ENCODE data around the gene USP33.
A peak's percentile ranks its signal among the peaks of the same experiment; 100 is the strongest.
"Not testable (repeated sequence)": the region's sequence is repeated elsewhere in the genome, so short reads cannot be mapped to it uniquely, and the experiment has no call there.

USP33 gene

DNA sequence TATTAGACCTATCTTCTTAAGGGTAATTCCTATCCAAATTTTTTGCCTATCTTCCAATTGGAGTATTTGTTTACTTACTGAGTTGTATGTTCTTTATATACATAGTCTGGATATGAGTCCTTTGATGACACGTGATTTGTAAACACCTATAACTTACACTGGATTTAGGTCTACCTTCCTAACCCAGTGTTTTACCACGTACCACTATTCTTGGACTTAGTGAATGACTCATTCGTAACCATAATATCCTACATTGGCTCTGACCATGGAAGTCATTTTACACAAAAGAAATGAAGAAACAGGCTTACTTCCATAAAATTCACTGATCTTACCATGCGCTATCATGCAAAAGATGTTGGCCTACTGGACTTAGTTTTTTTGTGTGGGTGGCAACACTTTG, 53.3 kb downstream of the USP33 start:
- POLR2A ChIA-PET: no interaction called here
- WGBS (ENCODE audit: insufficient coverage): 94% methylated on average over 3 of the region's 4 CpGs
- H3K27ac ChIP-seq (ENCODE audit: insufficient read depth in 1 of 2, low read depth in 1 of 2, low read length in 2 of 2, poor library complexity in 1 of 2, severe bottlenecking in 2 of 2): no peak overlapping the region
- DNase-seq: no peak
- peaks cover 18 to 48% (median 32%) of the 10 kb centered on the region in 4 experiments for H3K36me3 ChIP-seq (ENCODE audit: control insufficient read depth in 4 of 4, insufficient read depth in 4 of 4, low read length in 3 of 4)
- no peaks in the 10 kb centered on the region for H3K9me3 ChIP-seq (ENCODE audit: control extremely low read depth in 1 of 5, control insufficient read depth in 4 of 5, insufficient read depth in 2 of 5, low read depth in 1 of 5, low read length in 4 of 5)
- H3K4me3 ChIP-seq (ENCODE audit: control insufficient read depth in 1 of 7, extremely low read depth in 1 of 7, insufficient read depth in 4 of 7, low read depth in 2 of 7, low read length in 6 of 7): no peak overlapping the region
- CTCF ChIA-PET: interaction anchor here (0.6 kb wide), 1 partner anchor 45 kb away, joined by 3 read pairs; no protein-coding TSS in a partner anchor
- peaks cover 0 to 4% (median 0%) of the 10 kb centered on the region in 4 experiments for H3K4me1 ChIP-seq (ENCODE audit: control extremely low read depth in 1 of 4, control insufficient read depth in 4 of 4, insufficient read depth in 4 of 4, low read length in 3 of 4)
- no peaks in the 10 kb centered on the region for H3K27me3 ChIP-seq (replicated peaks in 2 of 5; ENCODE audit: control insufficient read depth in 4 of 5, insufficient read depth in 5 of 5, low read length in 4 of 5)

DNA sequence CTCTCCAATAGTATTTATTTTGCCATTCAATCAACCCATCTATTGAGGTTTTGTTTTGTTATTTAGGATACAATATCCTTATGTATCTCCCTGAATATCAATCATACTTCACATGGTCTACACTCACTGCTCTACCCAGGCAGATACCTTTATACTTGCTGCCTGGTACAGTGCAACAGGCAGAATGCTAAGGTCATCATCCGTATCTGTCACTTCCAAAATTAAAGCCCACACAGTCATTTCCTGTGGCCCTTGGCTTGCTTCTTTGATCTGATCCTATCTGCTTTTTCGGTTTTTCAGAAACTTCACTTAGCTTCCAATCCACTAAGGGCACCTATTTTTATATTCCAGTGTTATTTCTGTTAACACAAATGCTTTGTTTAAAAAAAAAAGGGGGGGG, 54.9 kb downstream of the USP33 start:
- peaks cover 9 to 39% (median 24%) of the 10 kb centered on the region in 4 experiments for H3K36me3 ChIP-seq (ENCODE audit: control insufficient read depth in 4 of 4, insufficient read depth in 4 of 4, low read length in 3 of 4)
- H3K27me3 ChIP-seq (replicated peaks in 2 of 5; ENCODE audit: control insufficient read depth in 4 of 5, insufficient read depth in 5 of 5, low read length in 4 of 5): no peaks in the 10 kb centered on the region
- H3K4me3 ChIP-seq (ENCODE audit: control insufficient read depth in 1 of 7, extremely low read depth in 1 of 7, insufficient read depth in 4 of 7, low read depth in 2 of 7, low read length in 6 of 7): no peak overlapping the region
- peaks cover 0 to 4% (median 0%) of the 10 kb centered on the region in 4 experiments for H3K4me1 ChIP-seq (ENCODE audit: control extremely low read depth in 1 of 4, control insufficient read depth in 4 of 4, insufficient read depth in 4 of 4, low read length in 3 of 4)
- H3K9me3 ChIP-seq (ENCODE audit: control extremely low read depth in 1 of 5, control insufficient read depth in 4 of 5, insufficient read depth in 2 of 5, low read depth in 1 of 5, low read length in 4 of 5): peaks cover 0 to 2% (median 0%) of the 10 kb centered on the region in 5 experiments
- H3K27ac ChIP-seq (ENCODE audit: insufficient read depth in 1 of 2, low read depth in 1 of 2, low read length in 2 of 2, poor library complexity in 1 of 2, severe bottlenecking in 2 of 2): peak overlapping the region in 1 of 2 experiments; percentile 27
- peak in 2 of 3 donors; percentile 22 to 45 for DNase-seq
- CTCF ChIA-PET: interaction anchor here (0.7 to 1.4 kb wide), 2 partner anchors 10 to 21 kb away, joined by 3 read pairs; no protein-coding TSS in a partner anchor
- WGBS (ENCODE audit: insufficient coverage): 18% methylated on average over 1 of the region's 2 CpGs
- POLR2A ChIA-PET: no interaction called here

DNA sequence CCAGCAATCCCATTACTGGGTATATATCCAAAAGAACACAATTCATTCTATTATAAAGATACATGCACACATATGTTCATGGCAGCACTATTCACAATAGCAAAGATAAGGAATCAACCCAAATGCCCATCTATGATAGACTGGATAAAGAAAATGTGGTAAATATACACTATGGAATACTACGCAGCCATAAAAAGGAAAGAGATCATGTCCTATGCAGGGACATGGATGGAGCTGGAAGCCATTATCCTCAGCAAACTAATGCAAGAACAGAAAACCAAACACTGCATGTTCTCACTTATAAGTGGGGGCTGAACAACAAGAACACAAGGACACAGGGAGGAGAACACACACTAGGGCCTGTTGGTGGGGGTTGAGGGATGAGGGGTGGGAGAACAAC, 60.0 kb downstream of the USP33 start:
- H3K4me1 ChIP-seq (ENCODE audit: control extremely low read depth in 1 of 4, control insufficient read depth in 4 of 4, insufficient read depth in 4 of 4, low read length in 3 of 4); H3K27ac ChIP-seq (ENCODE audit: insufficient read depth in 1 of 2, low read depth in 1 of 2, low read length in 2 of 2, poor library complexity in 1 of 2, severe bottlenecking in 2 of 2); H3K27me3 ChIP-seq (replicated peaks in 2 of 5; ENCODE audit: control insufficient read depth in 4 of 5, insufficient read depth in 5 of 5, low read length in 4 of 5); POLR2A ChIA-PET; H3K9me3 ChIP-seq (ENCODE audit: control extremely low read depth in 1 of 5, control insufficient read depth in 4 of 5, insufficient read depth in 2 of 5, low read depth in 1 of 5, low read length in 4 of 5); H3K4me3 ChIP-seq (ENCODE audit: control insufficient read depth in 1 of 7, extremely low read depth in 1 of 7, insufficient read depth in 4 of 7, low read depth in 2 of 7, low read length in 6 of 7); DNase-seq: not testable (repeated sequence)
- CTCF ChIA-PET: interaction anchor here (1.1 kb wide), 1 partner anchor 10 kb away, joined by 3 read pairs; no protein-coding TSS in a partner anchor
- WGBS (ENCODE audit: insufficient coverage): no CpG with 5 or more reads among the region's 1 CpG
- peaks cover 3 to 22% (median 9%) of the 10 kb centered on the region in 4 experiments for H3K36me3 ChIP-seq (ENCODE audit: control insufficient read depth in 4 of 4, insufficient read depth in 4 of 4, low read length in 3 of 4)

DNA sequence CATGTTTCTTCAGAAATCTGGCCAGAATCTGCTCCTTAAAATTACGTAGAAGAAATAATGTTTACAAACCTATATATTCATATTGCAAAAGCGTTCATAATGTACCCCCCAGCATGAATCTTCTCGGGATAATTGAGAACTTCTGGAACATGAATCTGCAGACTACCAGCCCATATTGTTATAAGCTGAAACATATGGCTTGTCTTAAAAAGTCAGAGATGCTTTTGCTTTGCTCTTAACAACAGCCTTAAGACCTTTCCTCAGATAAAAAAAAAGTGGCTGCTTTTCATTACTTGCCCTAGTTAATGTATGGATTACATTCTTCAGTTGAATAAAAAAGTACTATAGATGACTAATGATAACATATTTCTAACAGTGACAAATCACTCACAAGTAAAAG, 62.2 kb downstream of the USP33 start:
- Histone ChIP-seq H3K36me3 (ENCODE audit: control insufficient read depth in 4 of 4, insufficient read depth in 4 of 4, low read length in 3 of 4) (peaks cover 7 to 25% (median 13%) of the 10 kb centered on the region in 4 experiments), H3K4me1 (ENCODE audit: control extremely low read depth in 1 of 4, control insufficient read depth in 4 of 4, insufficient read depth in 4 of 4, low read length in 3 of 4) (no peaks in the 10 kb centered on the region), H3K4me3 (ENCODE audit: control insufficient read depth in 1 of 7, extremely low read depth in 1 of 7, insufficient read depth in 4 of 7, low read depth in 2 of 7, low read length in 6 of 7) (no peak overlapping the region), H3K27me3 (replicated peaks in 2 of 5; ENCODE audit: control insufficient read depth in 4 of 5, insufficient read depth in 5 of 5, low read length in 4 of 5) (no peaks in the 10 kb centered on the region), H3K9me3 (ENCODE audit: control extremely low read depth in 1 of 5, control insufficient read depth in 4 of 5, insufficient read depth in 2 of 5, low read depth in 1 of 5, low read length in 4 of 5) (peaks cover 0 to 2% (median 0%) of the 10 kb centered on the region in 5 experiments), H3K27ac (ENCODE audit: insufficient read depth in 1 of 2, low read depth in 1 of 2, low read length in 2 of 2, poor library complexity in 1 of 2, severe bottlenecking in 2 of 2) (no peak overlapping the region)
- ChIA-PET POLR2A (no interaction called here), CTCF (no interaction called here)
- WGBS (ENCODE audit: insufficient coverage): 100% methylated on average over 2 of the region's 3 CpGs
- DNase-seq: no peak

DNA sequence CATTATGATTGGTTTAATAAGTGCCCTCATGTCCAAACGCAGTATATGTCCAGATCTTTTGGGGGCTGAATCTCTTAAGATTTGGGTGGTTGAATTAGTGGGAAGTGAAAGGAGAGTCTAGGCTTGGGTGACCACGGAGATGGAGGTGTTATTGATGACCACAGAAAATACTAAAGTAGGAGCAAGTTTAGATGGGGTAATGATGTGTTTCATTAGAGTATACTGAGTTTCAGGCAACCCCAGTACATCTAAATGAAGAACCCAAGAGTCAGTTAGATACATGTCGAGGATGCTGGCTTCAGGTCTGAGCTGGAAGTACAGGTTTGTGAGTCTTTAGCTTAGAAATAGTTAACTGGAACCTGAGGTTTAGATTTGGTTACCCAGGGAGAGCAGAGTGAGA, 70.7 kb downstream of the USP33 start:
- H3K9me3 ChIP-seq (ENCODE audit: control extremely low read depth in 1 of 5, control insufficient read depth in 4 of 5, insufficient read depth in 2 of 5, low read depth in 1 of 5, low read length in 4 of 5): no peaks in the 10 kb centered on the region
- WGBS (ENCODE audit: insufficient coverage): 93% methylated on average over 3 of the region's 3 CpGs
- H3K4me3 ChIP-seq (ENCODE audit: control insufficient read depth in 1 of 7, extremely low read depth in 1 of 7, insufficient read depth in 4 of 7, low read depth in 2 of 7, low read length in 6 of 7): no peak overlapping the region
- H3K27ac ChIP-seq (ENCODE audit: insufficient read depth in 1 of 2, low read depth in 1 of 2, low read length in 2 of 2, poor library complexity in 1 of 2, severe bottlenecking in 2 of 2): no peak overlapping the region
- POLR2A ChIA-PET: no interaction called here
- peaks cover 0 to 6% (median 4%) of the 10 kb centered on the region in 4 experiments for H3K36me3 ChIP-seq (ENCODE audit: control insufficient read depth in 4 of 4, insufficient read depth in 4 of 4, low read length in 3 of 4)
- no peak for DNase-seq
- H3K27me3 ChIP-seq (replicated peaks in 2 of 5; ENCODE audit: control insufficient read depth in 4 of 5, insufficient read depth in 5 of 5, low read length in 4 of 5): no peaks in the 10 kb centered on the region
- peaks cover 3 to 12% (median 5%) of the 10 kb centered on the region in 4 experiments for H3K4me1 ChIP-seq (ENCODE audit: control extremely low read depth in 1 of 4, control insufficient read depth in 4 of 4, insufficient read depth in 4 of 4, low read length in 3 of 4)
- CTCF ChIA-PET: interaction anchor here (1.6 kb wide), 1 partner anchor 26 kb away, joined by 4 read pairs; no protein-coding TSS in a partner anchor

GRCh38 chr1:77687519-77687906, 72.1 kb downstream of the USP33 start:
- peak overlapping the region in 4 of 7 experiments; percentile 8 to 51 (median 34) for H3K4me3 ChIP-seq (ENCODE audit: control insufficient read depth in 1 of 7, extremely low read depth in 1 of 7, insufficient read depth in 4 of 7, low read depth in 2 of 7, low read length in 6 of 7)
- CTCF ChIA-PET: interaction anchor here (1.1 kb wide), 1 partner anchor 25 kb away, joined by 4 read pairs; no protein-coding TSS in a partner anchor
- peak; percentile 47 to 69 (median 69) for DNase-seq

DNA sequence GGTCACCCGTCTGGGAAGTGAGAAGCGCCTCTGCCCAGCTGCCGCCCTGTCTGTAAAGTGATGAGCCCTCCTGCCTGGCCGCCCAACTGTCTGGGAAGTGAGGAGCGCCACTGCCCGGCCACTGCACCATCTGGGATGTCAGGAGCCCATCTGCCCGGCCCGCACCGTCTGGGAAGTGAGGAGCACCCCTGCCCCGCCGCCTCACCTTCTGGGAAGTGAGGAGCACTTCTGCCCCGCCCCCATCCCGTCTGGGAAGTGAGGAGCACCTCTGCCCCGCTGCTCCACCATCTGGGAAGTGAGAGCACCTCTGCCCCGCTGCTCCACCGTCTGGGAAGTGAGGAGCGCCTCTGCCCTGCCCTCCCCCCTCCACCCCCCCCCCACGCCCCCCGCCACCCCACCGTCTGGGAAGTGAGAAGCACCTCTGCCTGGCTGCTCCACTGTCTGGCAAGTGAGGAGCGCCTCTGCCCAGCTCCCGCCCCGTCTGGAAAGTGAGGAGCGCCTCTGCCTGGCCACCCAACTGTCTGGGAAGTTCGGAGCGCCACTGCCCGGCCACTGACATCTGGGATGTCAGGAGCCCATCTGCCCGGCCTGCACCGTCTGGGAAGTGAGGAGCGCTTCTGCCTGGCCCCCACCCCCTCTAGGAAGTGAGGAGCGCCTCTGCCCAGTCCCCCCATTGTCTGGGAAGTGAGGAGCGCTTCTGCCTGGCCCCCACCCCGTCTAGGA, 72.7 kb downstream of the USP33 start:
- H3K4me3 ChIP-seq (ENCODE audit: control insufficient read depth in 1 of 7, extremely low read depth in 1 of 7, insufficient read depth in 4 of 7, low read depth in 2 of 7, low read length in 6 of 7): no peak overlapping the region
- H3K4me1 ChIP-seq (ENCODE audit: control extremely low read depth in 1 of 4, control insufficient read depth in 4 of 4, insufficient read depth in 4 of 4, low read length in 3 of 4): peaks cover 8 to 17% (median 9%) of the 10 kb centered on the region in 4 experiments
- no peaks in the 10 kb centered on the region for H3K27me3 ChIP-seq (replicated peaks in 2 of 5; ENCODE audit: control insufficient read depth in 4 of 5, insufficient read depth in 5 of 5, low read length in 4 of 5)
- 98% methylated on average over 16 of the region's 33 CpGs for WGBS (ENCODE audit: insufficient coverage)
- no peak for DNase-seq
- no peaks in the 10 kb centered on the region for H3K36me3 ChIP-seq (ENCODE audit: control insufficient read depth in 4 of 4, insufficient read depth in 4 of 4, low read length in 3 of 4)
- H3K27ac ChIP-seq (ENCODE audit: insufficient read depth in 1 of 2, low read depth in 1 of 2, low read length in 2 of 2, poor library complexity in 1 of 2, severe bottlenecking in 2 of 2): no peak overlapping the region
- no peaks in the 10 kb centered on the region for H3K9me3 ChIP-seq (ENCODE audit: control extremely low read depth in 1 of 5, control insufficient read depth in 4 of 5, insufficient read depth in 2 of 5, low read depth in 1 of 5, low read length in 4 of 5)
- CTCF ChIA-PET: interaction anchor here (1.1 kb wide), 1 partner anchor 26 kb away, joined by 4 read pairs; no protein-coding TSS in a partner anchor
- POLR2A ChIA-PET: interaction anchor here (0.7 kb wide), 1 partner anchor 390 kb away, joined by 3 read pairs; no protein-coding TSS in a partner anchor

More at GRCh38 chr1:77687519-77687906, 72.1 kb downstream of the USP33 start:
- POLR2A ChIA-PET: no interaction called here
- Histone ChIP-seq H3K27me3 (replicated peaks in 2 of 5; ENCODE audit: control insufficient read depth in 4 of 5, insufficient read depth in 5 of 5, low read length in 4 of 5) (no peaks in the 10 kb centered on the region), H3K9me3 (ENCODE audit: control extremely low read depth in 1 of 5, control insufficient read depth in 4 of 5, insufficient read depth in 2 of 5, low read depth in 1 of 5, low read length in 4 of 5) (no peaks in the 10 kb centered on the region), H3K27ac (ENCODE audit: insufficient read depth in 1 of 2, low read depth in 1 of 2, low read length in 2 of 2, poor library complexity in 1 of 2, severe bottlenecking in 2 of 2) (no peak overlapping the region), H3K4me1 (ENCODE audit: control extremely low read depth in 1 of 4, control insufficient read depth in 4 of 4, insufficient read depth in 4 of 4, low read length in 3 of 4) (peaks cover 8 to 17% (median 9%) of the 10 kb centered on the region in 4 experiments), H3K36me3 (ENCODE audit: control insufficient read depth in 4 of 4, insufficient read depth in 4 of 4, low read length in 3 of 4) (peaks cover 0 to 2% (median 0%) of the 10 kb centered on the region in 4 experiments)
- 44% methylated on average over 14 of the region's 21 CpGs for WGBS (ENCODE audit: insufficient coverage)
